Measurements from ENCODE around the gene DOCK7.

DOCK7 gene

DNA sequence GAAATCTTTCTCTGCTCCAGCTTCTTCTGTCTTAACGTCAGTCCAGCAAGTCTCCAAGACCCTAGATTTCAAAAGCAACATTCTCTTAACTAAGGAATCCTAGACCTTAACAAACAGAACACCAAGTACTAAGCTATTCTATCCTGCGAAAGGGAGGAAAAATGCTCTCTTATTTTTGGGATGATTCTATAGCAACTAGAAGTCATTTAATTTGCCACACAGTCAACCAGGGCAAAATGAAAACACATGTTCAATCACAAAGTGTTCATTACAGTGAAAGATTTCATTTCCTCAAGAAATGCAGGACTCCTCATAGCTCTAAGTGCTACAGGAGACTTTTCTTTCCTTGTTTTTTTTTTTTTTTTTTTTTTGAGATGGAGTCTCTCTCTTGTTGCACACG, 36.2 kb upstream of the DOCK7 start:
- no peak for TF ChIP-seq REST (IDR thresholded peaks at IDR 0.05; ENCODE audit: insufficient read depth in 1 of 2, low read depth in 2 of 2, low read length in 2 of 2)
- TF ChIP-seq TAF1 (IDR thresholded peaks at IDR 0.05; ENCODE audit: borderline replicate concordance, insufficient read depth, low read length) = no peak
- TF ChIP-seq POLR2AphosphoS5 (IDR thresholded peaks at IDR 0.05; ENCODE audit: low read depth, low read length) = no peak
- no peak for TF ChIP-seq FOXP2 (optimal IDR thresholded peaks at IDR 0.05; ENCODE audit: borderline replicate concordance, extremely low read depth, extremely low read length, insufficient read depth)
- no peak for TF ChIP-seq SIN3A (IDR thresholded peaks at IDR 0.05; ENCODE audit: borderline replicate concordance, insufficient read depth, low read length)

DNA sequence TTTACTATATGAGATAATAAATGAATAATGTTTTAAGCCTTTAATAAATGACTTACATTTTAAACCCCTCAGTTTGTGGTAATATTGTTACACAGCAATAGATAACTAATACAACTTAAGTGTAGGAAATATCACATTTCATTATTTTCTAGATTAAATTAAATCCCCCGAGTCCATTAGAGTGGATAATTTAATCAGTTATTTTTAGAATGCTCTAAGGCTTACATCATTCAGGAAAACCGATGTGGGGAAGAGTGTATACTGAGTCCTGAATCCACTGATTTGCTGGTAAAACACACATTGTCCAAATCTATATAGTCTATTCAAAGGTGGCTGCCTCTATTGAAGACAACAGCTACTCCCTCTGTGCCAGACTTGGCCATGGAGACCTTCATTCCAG, 35.7 kb upstream of the DOCK7 start:
- TF ChIP-seq SIN3A (IDR thresholded peaks at IDR 0.05; ENCODE audit: borderline replicate concordance, insufficient read depth, low read length) (no peak), REST (IDR thresholded peaks at IDR 0.05; ENCODE audit: insufficient read depth in 1 of 2, low read depth in 2 of 2, low read length in 2 of 2) (no peak), POLR2AphosphoS5 (IDR thresholded peaks at IDR 0.05; ENCODE audit: low read depth, low read length) (no peak), TAF1 (IDR thresholded peaks at IDR 0.05; ENCODE audit: borderline replicate concordance, insufficient read depth, low read length) (no peak), FOXP2 (optimal IDR thresholded peaks at IDR 0.05; ENCODE audit: borderline replicate concordance, extremely low read depth, extremely low read length, insufficient read depth) (no peak)

GRCh38 chr1:62722796-62723195, 34.6 kb upstream of the DOCK7 start:
- TF ChIP-seq SIN3A (IDR thresholded peaks at IDR 0.05; ENCODE audit: borderline replicate concordance, insufficient read depth, low read length) = no peak
- TF ChIP-seq POLR2AphosphoS5 (IDR thresholded peaks at IDR 0.05; ENCODE audit: low read depth, low read length) = no peak
- no peak for TF ChIP-seq TAF1 (IDR thresholded peaks at IDR 0.05; ENCODE audit: borderline replicate concordance, insufficient read depth, low read length)
- no peak for TF ChIP-seq REST (IDR thresholded peaks at IDR 0.05; ENCODE audit: insufficient read depth in 1 of 2, low read depth in 2 of 2, low read length in 2 of 2)
- TF ChIP-seq FOXP2 (optimal IDR thresholded peaks at IDR 0.05; ENCODE audit: borderline replicate concordance, extremely low read depth, extremely low read length, insufficient read depth) = no peak

GRCh38 chr1:62720946-62721554, 32.9 kb upstream of the DOCK7 start:
- TF ChIP-seq REST (IDR thresholded peaks at IDR 0.05; ENCODE audit: insufficient read depth in 1 of 2, low read depth in 2 of 2, low read length in 2 of 2) = no peak
- TF ChIP-seq TAF1 (IDR thresholded peaks at IDR 0.05; ENCODE audit: borderline replicate concordance, insufficient read depth, low read length) = no peak
- no peak for TF ChIP-seq SIN3A (IDR thresholded peaks at IDR 0.05; ENCODE audit: borderline replicate concordance, insufficient read depth, low read length)
- no peak for TF ChIP-seq POLR2AphosphoS5 (IDR thresholded peaks at IDR 0.05; ENCODE audit: low read depth, low read length)
- TF ChIP-seq FOXP2 (optimal IDR thresholded peaks at IDR 0.05; ENCODE audit: borderline replicate concordance, extremely low read depth, extremely low read length, insufficient read depth) = no peak

Measured in PFSK-1 (cell line).